Measurements from ENCODE around the gene DISC1. TPM values are rescaled to one million over a fixed set of nuclear protein-coding genes. Genes with fewer than 3 reads are reported as not detected.

The DISC1 gene
- polyA plus RNA-seq, 1 of the 3 experiments (the other 2 are of a cell fraction), result 1.7 TPM

DNA sequence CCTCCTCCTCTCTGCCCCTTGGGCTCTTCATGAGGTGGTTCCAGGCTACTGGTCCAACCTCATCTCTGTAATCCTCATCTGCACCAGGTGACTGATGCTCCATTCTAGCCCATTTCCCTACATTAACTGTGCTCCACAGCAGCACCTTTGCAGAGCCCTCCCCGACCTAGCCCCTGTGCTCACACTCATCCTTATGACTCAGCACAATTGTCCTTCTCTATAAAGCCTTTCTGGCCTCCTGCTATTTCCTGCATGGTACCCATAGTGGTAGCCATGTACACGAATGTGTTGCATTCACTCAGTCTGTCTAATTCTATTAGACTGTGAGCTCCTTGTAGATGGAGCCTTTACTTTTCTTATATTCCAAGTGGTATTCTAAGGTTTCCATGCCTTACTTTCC lies 339.0 kb downstream of the DISC1 start:
- Histone ChIP-seq H3K27ac (ENCODE audit: low read depth in 2 of 2, low read length in 1 of 2) (no peak overlapping the region), H3K4me1 (ENCODE audit: control insufficient read depth in 1 of 2, insufficient read depth in 2 of 2, low read depth in 1 of 2, low read length in 1 of 2) (peaks cover 0 to 5% of the 10 kb centered on the region in 2 experiments; a peak in 1 of 4 replicates), H3F3A (replicated peaks; ENCODE audit: insufficient read depth) (peaks cover 4% of the 10 kb centered on the region), H3K36me3 (replicated peaks in 1 of 2; ENCODE audit: control insufficient read depth in 1 of 2, insufficient read depth in 2 of 2, low read length in 1 of 2) (no peaks in the 10 kb centered on the region), H3K9me3 (no peaks in the 10 kb centered on the region), H3K9me2 (no peaks in the 10 kb centered on the region), H3K9ac (no peak overlapping the region), H2AFZ (ENCODE audit: low read depth) (no peak overlapping the region), H3K4me3 (ENCODE audit: low read depth in 2 of 2, low read length in 1 of 2) (no peak overlapping the region), H3K4me2 (no peak overlapping the region), H4K20me1 (ENCODE audit: insufficient read depth) (no peaks in the 10 kb centered on the region), H3K27me3 (ENCODE audit: insufficient read depth) (no peaks in the 10 kb centered on the region), H3K79me2 (ENCODE audit: insufficient read depth) (no peaks in the 10 kb centered on the region)
- CTCF ChIA-PET, result interaction anchor here (1.3 kb wide), 1 partner anchor 9 kb away, joined by 3 read pairs; no protein-coding TSS in a partner anchor
- POLR2A ChIA-PET, result no interaction called here
- TF ChIP-seq FOXM1 (IDR thresholded peaks at IDR 0.05; ENCODE audit: low read depth), result no peak
- no peak for TF ChIP-seq SMC3 (IDR thresholded peaks at IDR 0.05; ENCODE audit: low read depth, low read length)
- TF ChIP-seq USF2 (IDR thresholded peaks at IDR 0.05; ENCODE audit: borderline replicate concordance, low read depth, low read length), result no peak
- DNase-seq, result no peak
- 81% methylated on average over 2 of the region's 2 CpGs for WGBS (ENCODE audit: low lambda C conversion rate)

DNA sequence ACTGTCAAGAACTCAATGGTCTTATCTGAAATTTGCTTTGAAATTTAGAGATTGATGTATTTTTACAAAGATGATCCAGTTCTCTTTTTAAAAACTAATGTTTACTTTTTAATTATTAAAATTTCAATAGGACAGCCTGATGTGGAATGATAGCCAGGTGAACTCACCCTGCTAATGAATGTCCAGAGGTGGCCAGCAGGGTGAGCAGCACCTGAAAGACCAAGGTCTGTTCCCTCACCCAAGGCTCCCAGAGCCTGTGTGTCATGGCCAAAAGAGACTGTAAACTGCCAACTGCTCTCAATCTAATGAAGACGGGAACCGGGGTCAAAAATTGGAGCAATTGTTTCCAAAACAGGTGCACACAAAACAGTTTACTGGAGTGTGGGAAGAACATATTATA lies 340.4 kb downstream of the DISC1 start:
- POLR2A ChIA-PET, result no interaction called here
- no peaks in the 10 kb centered on the region for H3K27me3 ChIP-seq (ENCODE audit: insufficient read depth)
- H3K4me2 ChIP-seq, result no peak overlapping the region
- 85% methylated on average over 2 of the region's 2 CpGs for WGBS (ENCODE audit: low lambda C conversion rate)
- no peak overlapping the region for H3K4me3 ChIP-seq (ENCODE audit: low read depth in 2 of 2, low read length in 1 of 2)
- H3K9me3 ChIP-seq, result no peaks in the 10 kb centered on the region
- TF ChIP-seq, protein P1, sequence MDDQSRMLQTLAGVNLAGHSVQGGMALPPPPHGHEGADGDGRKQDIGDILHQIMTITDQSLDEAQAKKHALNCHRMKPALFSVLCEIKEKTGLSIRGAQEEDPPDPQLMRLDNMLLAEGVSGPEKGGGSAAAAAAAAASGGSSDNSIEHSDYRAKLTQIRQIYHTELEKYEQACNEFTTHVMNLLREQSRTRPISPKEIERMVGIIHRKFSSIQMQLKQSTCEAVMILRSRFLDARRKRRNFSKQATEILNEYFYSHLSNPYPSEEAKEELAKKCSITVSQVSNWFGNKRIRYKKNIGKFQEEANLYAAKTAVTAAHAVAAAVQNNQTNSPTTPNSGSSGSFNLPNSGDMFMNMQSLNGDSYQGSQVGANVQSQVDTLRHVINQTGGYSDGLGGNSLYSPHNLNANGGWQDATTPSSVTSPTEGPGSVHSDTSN (IDR thresholded peaks at IDR 0.05), result no peak
- TF ChIP-seq, protein P2, sequence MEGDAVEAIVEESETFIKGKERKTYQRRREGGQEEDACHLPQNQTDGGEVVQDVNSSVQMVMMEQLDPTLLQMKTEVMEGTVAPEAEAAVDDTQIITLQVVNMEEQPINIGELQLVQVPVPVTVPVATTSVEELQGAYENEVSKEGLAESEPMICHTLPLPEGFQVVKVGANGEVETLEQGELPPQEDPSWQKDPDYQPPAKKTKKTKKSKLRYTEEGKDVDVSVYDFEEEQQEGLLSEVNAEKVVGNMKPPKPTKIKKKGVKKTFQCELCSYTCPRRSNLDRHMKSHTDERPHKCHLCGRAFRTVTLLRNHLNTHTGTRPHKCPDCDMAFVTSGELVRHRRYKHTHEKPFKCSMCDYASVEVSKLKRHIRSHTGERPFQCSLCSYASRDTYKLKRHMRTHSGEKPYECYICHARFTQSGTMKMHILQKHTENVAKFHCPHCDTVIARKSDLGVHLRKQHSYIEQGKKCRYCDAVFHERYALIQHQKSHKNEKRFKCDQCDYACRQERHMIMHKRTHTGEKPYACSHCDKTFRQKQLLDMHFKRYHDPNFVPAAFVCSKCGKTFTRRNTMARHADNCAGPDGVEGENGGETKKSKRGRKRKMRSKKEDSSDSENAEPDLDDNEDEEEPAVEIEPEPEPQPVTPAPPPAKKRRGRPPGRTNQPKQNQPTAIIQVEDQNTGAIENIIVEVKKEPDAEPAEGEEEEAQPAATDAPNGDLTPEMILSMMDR (IDR thresholded peaks at IDR 0.05), result no peak
- TF ChIP-seq RAD21 (IDR thresholded peaks at IDR 0.05; ENCODE audit: low read length) (no peak), FOXJ3 (CRISPR knock-in tag; IDR thresholded peaks at IDR 0.05) (no peak), TCF12 (IDR thresholded peaks at IDR 0.05) (no peak), SIN3A (IDR thresholded peaks at IDR 0.05; ENCODE audit: borderline replicate concordance, low read depth, low read length) (no peak), YY1 (IDR thresholded peaks at IDR 0.05; ENCODE audit: low read depth) (no peak), RCOR1 (IDR thresholded peaks at IDR 0.05; ENCODE audit: low read length) (no peak), EP300 (IDR thresholded peaks at IDR 0.05; ENCODE audit: borderline replicate concordance in 1 of 2, low read depth in 1 of 2, low read length in 1 of 2) (no peak), FOXM1 (IDR thresholded peaks at IDR 0.05; ENCODE audit: low read depth) (no peak), RXRA (IDR thresholded peaks at IDR 0.05; ENCODE audit: borderline replicate concordance, low read depth) (no peak), POLR2AphosphoS5 (IDR thresholded peaks at IDR 0.05; ENCODE audit: low read depth, low read length) (no peak)
- no peak overlapping the region for H3K27ac ChIP-seq (ENCODE audit: low read depth in 2 of 2, low read length in 1 of 2)
- peaks cover 0 to 11% of the 10 kb centered on the region in 2 experiments; a peak in 2 of 4 replicates for H3K4me1 ChIP-seq (ENCODE audit: control insufficient read depth in 1 of 2, insufficient read depth in 2 of 2, low read depth in 1 of 2, low read length in 1 of 2)
- DNase-seq, result no peak
- H3K9ac ChIP-seq, result no peak overlapping the region
- H3K9me2 ChIP-seq, result no peaks in the 10 kb centered on the region
- no peak overlapping the region for H2AFZ ChIP-seq (ENCODE audit: low read depth)
- peaks cover 4% of the 10 kb centered on the region for H3F3A ChIP-seq (replicated peaks; ENCODE audit: insufficient read depth)
- CTCF ChIA-PET, result interaction anchor here (0.7 to 1.3 kb wide), 2 partner anchors 10 to 46 kb away, joined by 3 to 4 read pairs; no protein-coding TSS in a partner anchor
- H4K20me1 ChIP-seq (ENCODE audit: insufficient read depth), result no peaks in the 10 kb centered on the region
- H3K36me3 ChIP-seq (replicated peaks in 1 of 2; ENCODE audit: control insufficient read depth in 1 of 2, insufficient read depth in 2 of 2, low read length in 1 of 2), result no peaks in the 10 kb centered on the region
- H3K79me2 ChIP-seq (ENCODE audit: insufficient read depth), result no peaks in the 10 kb centered on the region

All from SK-N-SH (cell line).